Measurements from ENCODE around the gene NOS1AP.
A peak's percentile ranks its signal among the peaks of the same experiment; 100 is the strongest.

The NOS1AP gene

GRCh38 chr1:162069334-162070093, at the start of gene NOS1AP:
Gene NOS1AP (plus strand): TSS chr1:162069691. CDS start chr1:162070178, 487 bp downstream.
- no peaks in the 10 kb centered on the region for H3K9me3 ChIP-seq (ENCODE audit: low read length)
- H3K36me3 ChIP-seq (ENCODE audit: insufficient read depth, low read length) = no peaks in the 10 kb centered on the region
- no peaks in the 10 kb centered on the region for H3K27me3 ChIP-seq (ENCODE audit: control insufficient read depth in 1 of 2, insufficient read depth in 2 of 2, low read length in 2 of 2)
- peak within 1 kb of the TSS; percentile 64 for H3K27ac ChIP-seq (ENCODE audit: low read depth, low read length)
- peak within 1 kb of the TSS; percentile 19 for H3K9ac ChIP-seq (ENCODE audit: low read length)
- peaks cover 18% of the 10 kb centered on the region for H3K4me1 ChIP-seq (ENCODE audit: insufficient read depth, low read length)
- H3K4me3 ChIP-seq (ENCODE audit: low read depth in 1 of 2, low read length in 2 of 2) = peak within 1 kb of the TSS; percentile 55 to 72

DNA sequence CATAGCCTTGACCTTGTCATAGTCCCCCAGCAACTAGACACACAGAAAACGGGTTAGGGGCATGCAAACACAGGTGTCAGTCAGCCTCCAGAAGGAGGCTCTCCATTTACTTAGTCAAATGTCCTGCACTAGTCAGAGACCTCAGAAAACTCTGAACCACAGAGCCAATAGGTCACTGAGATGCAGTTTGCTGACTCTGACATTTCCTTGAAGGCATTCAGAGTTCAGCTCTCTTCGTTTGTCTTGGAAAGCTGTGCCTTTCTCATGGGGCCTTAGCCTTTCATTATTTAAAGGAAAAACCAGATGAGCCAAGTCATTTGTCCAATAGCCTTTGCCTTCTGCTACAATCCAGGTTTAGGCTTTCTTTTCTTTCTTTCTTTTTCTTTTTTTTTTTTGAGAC, 49.3 kb upstream of the NOS1AP start:
- no peaks in the 10 kb centered on the region for H3K9me3 ChIP-seq (ENCODE audit: low read length)
- H3K4me1 ChIP-seq (ENCODE audit: insufficient read depth, low read length) = peaks cover 37% of the 10 kb centered on the region
- H3K27me3 ChIP-seq (ENCODE audit: control insufficient read depth in 1 of 2, insufficient read depth in 2 of 2, low read length in 2 of 2) = no peaks in the 10 kb centered on the region
- H3K4me3 ChIP-seq (ENCODE audit: low read depth in 1 of 2, low read length in 2 of 2) = no peak overlapping the region
- peaks cover 19% of the 10 kb centered on the region for H3K36me3 ChIP-seq (ENCODE audit: insufficient read depth, low read length)
- no peak overlapping the region for H3K27ac ChIP-seq (ENCODE audit: low read depth, low read length)
- no peak overlapping the region for H3K9ac ChIP-seq (ENCODE audit: low read length)

DNA sequence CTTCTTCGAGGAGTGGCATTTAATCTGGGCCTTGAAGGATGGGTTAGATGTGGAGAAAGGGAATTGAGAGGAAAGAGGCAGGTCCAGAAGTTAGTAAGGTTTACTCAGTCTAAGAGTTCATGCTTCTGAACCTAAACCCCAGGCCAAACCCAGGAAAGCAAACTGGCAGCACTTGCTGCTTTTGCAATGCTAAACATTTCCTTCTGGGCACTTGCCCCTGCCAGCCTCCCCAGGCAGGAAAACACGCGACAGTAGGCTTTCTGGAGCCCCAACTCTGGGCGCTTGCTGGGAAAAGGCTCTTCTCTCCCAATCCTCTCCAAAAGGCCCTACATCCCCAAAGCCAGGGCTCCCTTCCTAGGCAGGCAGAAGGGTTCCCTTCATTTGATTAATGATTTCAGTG, 48.4 kb upstream of the NOS1AP start:
- Histone ChIP-seq H3K36me3 (ENCODE audit: insufficient read depth, low read length) (peaks cover 19% of the 10 kb centered on the region), H3K9me3 (ENCODE audit: low read length) (no peaks in the 10 kb centered on the region), H3K9ac (ENCODE audit: low read length) (no peak overlapping the region), H3K27me3 (ENCODE audit: control insufficient read depth in 1 of 2, insufficient read depth in 2 of 2, low read length in 2 of 2) (no peaks in the 10 kb centered on the region), H3K27ac (ENCODE audit: low read depth, low read length) (peak overlapping the region; percentile 52), H3K4me1 (ENCODE audit: insufficient read depth, low read length) (peaks cover 37% of the 10 kb centered on the region), H3K4me3 (ENCODE audit: low read depth in 1 of 2, low read length in 2 of 2) (no peak overlapping the region)

- Histone ChIP-seq H3K4me3 (ENCODE audit: low read depth in 1 of 2, low read length in 2 of 2) (peak overlapping the region; percentile 70 to 87), H3K36me3 (ENCODE audit: insufficient read depth, low read length) (peaks cover 7% of the 10 kb centered on the region), H3K4me1 (ENCODE audit: insufficient read depth, low read length) (peaks cover 37% of the 10 kb centered on the region), H3K27ac (ENCODE audit: low read depth, low read length) (peak overlapping the region; percentile 84), H3K9ac (ENCODE audit: low read length) (peak overlapping the region; percentile 41), H3K27me3 (ENCODE audit: control insufficient read depth in 1 of 2, insufficient read depth in 2 of 2, low read length in 2 of 2) (no peaks in the 10 kb centered on the region), H3K9me3 (ENCODE audit: low read length) (no peaks in the 10 kb centered on the region)
Observed at GRCh38 chr1:162022626-162023025, 46.9 kb upstream of the NOS1AP start.

DNA sequence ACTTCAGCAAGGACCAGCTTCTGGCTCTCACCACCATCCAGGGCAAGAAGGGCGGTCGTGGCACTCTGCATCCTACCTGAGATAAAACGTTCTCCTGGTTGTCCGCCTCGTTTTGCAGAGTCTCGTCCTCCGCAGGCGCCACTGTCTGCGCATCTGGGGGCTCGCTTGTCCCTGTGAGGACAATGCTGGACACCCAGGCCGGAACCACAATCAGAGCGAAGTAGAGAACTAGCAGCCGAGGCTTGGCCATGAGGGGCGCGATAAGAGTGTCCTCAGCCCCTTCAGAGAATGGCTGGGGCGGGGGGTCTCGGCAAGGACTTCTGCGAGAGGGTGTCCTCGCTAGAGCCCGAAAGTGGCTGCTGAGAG, 46.3 kb upstream of the NOS1AP start:
- Histone ChIP-seq H3K27me3 (ENCODE audit: control insufficient read depth in 1 of 2, insufficient read depth in 2 of 2, low read length in 2 of 2) (no peaks in the 10 kb centered on the region), H3K4me3 (ENCODE audit: low read depth in 1 of 2, low read length in 2 of 2) (peak overlapping the region; percentile 70 to 87), H3K9me3 (ENCODE audit: low read length) (no peaks in the 10 kb centered on the region), H3K27ac (ENCODE audit: low read depth, low read length) (peak overlapping the region; percentile 84), H3K4me1 (ENCODE audit: insufficient read depth, low read length) (peaks cover 37% of the 10 kb centered on the region), H3K36me3 (ENCODE audit: insufficient read depth, low read length) (peaks cover 6% of the 10 kb centered on the region), H3K9ac (ENCODE audit: low read length) (peak overlapping the region; percentile 41)

DNA sequence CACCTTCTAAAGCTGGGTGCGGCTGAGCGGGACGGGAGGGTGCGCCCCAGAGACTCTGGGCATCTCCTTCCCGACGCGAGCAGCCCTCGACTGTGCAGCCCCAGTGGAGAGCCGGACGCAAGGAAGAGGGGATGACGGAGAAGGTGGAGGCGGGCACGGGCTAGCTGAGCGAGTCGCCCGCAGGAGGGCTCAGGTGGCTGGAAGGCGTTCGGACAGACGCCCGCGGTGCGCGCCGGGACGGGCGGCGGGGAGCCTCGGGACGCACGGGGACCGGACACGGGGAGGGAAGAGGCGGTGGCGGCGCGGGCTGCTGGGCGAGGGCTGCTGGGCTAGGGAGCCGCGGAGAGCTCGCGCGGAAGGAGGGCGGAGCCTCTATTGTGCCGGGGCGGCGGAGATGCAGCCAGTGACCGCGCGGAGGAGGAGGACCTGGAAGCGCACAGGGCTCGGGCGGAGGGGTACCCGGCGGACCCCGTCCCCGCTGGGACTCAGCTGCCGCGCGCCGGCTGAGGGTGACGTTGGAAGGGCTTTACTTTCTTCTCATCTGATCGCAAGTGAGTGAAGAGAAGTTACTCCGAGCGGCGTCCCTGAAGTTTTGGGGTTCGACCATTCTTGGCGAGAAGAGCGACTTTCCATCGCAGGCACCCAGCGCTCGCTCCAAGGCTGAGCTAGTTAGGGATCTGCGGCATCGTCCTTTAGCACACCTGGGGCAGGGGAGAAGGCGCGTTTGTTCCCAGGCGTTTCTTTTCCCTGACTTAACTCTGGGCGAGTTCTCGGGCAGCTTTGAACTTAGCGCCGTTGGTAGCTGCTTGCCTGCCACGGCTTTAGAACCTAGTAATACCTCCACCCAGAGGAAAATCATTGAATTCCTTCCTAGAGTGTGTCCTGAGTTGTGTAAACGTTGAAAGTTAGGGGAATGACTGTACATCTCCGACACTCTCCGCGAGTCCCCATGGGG, 45.7 kb upstream of the NOS1AP start, which contains the start of gene OLFML2B:
Gene OLFML2B, minus strand, starts transcription at position 323 of the 955 bp plus-strand sequence. CDS start 439 bp downstream, outside the sequence.
- Histone ChIP-seq H3K27ac (ENCODE audit: low read depth, low read length) (peak within 1 kb of the TSS; percentile 84), H3K4me1 (ENCODE audit: insufficient read depth, low read length) (peaks cover 35% of the 10 kb centered on the region), H3K9me3 (ENCODE audit: low read length) (no peaks in the 10 kb centered on the region), H3K4me3 (ENCODE audit: low read depth in 1 of 2, low read length in 2 of 2) (peak within 1 kb of the TSS; percentile 70 to 87), H3K36me3 (ENCODE audit: insufficient read depth, low read length) (peaks cover 6% of the 10 kb centered on the region), H3K27me3 (ENCODE audit: control insufficient read depth in 1 of 2, insufficient read depth in 2 of 2, low read length in 2 of 2) (no peaks in the 10 kb centered on the region), H3K9ac (ENCODE audit: low read length) (peak within 1 kb of the TSS; percentile 54)

- no peaks in the 10 kb centered on the region for H3K9me3 ChIP-seq (ENCODE audit: low read length)
- no peak overlapping the region for H3K9ac ChIP-seq (ENCODE audit: low read length)
- H3K4me3 ChIP-seq (ENCODE audit: low read depth in 1 of 2, low read length in 2 of 2) = no peak overlapping the region
- no peaks in the 10 kb centered on the region for H3K27me3 ChIP-seq (ENCODE audit: control insufficient read depth in 1 of 2, insufficient read depth in 2 of 2, low read length in 2 of 2)
- H3K36me3 ChIP-seq (ENCODE audit: insufficient read depth, low read length) = no peaks in the 10 kb centered on the region
- peaks cover 25% of the 10 kb centered on the region for H3K4me1 ChIP-seq (ENCODE audit: insufficient read depth, low read length)
- H3K27ac ChIP-seq (ENCODE audit: low read depth, low read length) = no peak overlapping the region
Observed at GRCh38 chr1:162025541-162025940, 44.0 kb upstream of the NOS1AP start.

DNA sequence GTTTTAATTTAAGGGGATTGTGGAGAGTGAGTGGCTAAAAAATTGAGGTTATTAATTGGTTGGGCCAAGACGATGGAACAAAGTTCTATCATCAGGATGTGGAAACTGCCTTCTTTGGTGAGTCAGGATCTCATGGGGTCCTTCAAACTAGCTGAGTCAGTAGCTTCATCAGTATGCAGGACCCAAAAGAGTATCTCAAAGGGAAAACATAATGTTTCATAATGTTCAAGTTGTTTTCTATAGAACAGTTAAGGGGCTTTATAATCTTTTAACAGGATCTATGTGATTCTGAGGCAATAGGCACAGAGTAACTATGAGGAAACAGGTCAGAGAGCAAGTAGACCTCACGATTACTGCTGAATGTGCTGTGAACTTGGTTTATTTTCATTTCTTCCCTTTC, 42.6 kb upstream of the NOS1AP start:
- no peaks in the 10 kb centered on the region for H3K36me3 ChIP-seq (ENCODE audit: insufficient read depth, low read length)
- H3K4me3 ChIP-seq (ENCODE audit: low read depth in 1 of 2, low read length in 2 of 2) = no peak overlapping the region
- H3K4me1 ChIP-seq (ENCODE audit: insufficient read depth, low read length) = peaks cover 13% of the 10 kb centered on the region
- no peaks in the 10 kb centered on the region for H3K9me3 ChIP-seq (ENCODE audit: low read length)
- no peaks in the 10 kb centered on the region for H3K27me3 ChIP-seq (ENCODE audit: control insufficient read depth in 1 of 2, insufficient read depth in 2 of 2, low read length in 2 of 2)
- no peak overlapping the region for H3K9ac ChIP-seq (ENCODE audit: low read length)
- no peak overlapping the region for H3K27ac ChIP-seq (ENCODE audit: low read depth, low read length)

DNA sequence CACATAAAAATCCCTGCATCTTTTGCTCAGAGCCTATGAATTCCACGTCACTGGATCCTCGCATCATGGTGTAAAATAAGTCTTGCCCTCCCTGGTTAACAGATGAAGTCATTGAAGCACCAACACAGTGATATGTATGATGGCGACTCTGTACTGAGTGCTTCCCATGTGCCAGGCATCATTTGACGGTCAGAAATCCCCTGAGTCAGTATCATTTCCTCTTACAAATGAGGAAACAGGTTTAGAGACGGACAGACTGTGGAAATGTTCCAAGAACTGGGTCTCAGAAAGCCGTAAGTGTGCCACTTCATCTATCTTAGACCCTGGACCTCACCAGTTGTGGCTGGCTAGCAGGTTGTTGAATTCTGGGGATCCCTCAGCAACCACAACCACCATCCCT, 40.8 kb upstream of the NOS1AP start:
- Histone ChIP-seq H3K36me3 (ENCODE audit: insufficient read depth, low read length) (no peaks in the 10 kb centered on the region), H3K4me1 (ENCODE audit: insufficient read depth, low read length) (peaks cover 6% of the 10 kb centered on the region), H3K4me3 (ENCODE audit: low read depth in 1 of 2, low read length in 2 of 2) (no peak overlapping the region), H3K9me3 (ENCODE audit: low read length) (no peaks in the 10 kb centered on the region), H3K27ac (ENCODE audit: low read depth, low read length) (no peak overlapping the region), H3K9ac (ENCODE audit: low read length) (no peak overlapping the region), H3K27me3 (ENCODE audit: control insufficient read depth in 1 of 2, insufficient read depth in 2 of 2, low read length in 2 of 2) (no peaks in the 10 kb centered on the region)

DNA sequence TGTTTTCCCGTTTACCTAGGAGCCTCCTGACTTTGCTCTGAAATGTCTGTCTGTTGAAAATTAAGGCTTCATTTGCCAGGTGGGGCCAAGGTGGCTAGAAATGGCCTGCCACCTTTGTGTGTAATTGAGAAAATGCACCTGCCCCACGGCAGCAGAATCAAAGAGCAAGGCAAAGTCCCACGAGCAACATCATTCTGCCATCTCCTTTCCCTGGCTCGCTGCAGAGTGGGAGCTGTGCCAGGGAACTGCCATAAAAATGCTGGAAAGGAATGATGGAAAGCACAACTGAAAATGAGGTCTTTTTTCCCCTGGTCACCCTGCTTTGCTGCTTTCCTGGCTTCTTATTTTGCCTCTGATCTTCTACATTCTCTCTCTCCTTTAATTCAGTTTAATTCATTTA, 40.3 kb upstream of the NOS1AP start:
- H3K9ac ChIP-seq (ENCODE audit: low read length) = no peak overlapping the region
- H3K27ac ChIP-seq (ENCODE audit: low read depth, low read length) = no peak overlapping the region
- peaks cover 10% of the 10 kb centered on the region for H3K4me1 ChIP-seq (ENCODE audit: insufficient read depth, low read length)
- H3K36me3 ChIP-seq (ENCODE audit: insufficient read depth, low read length) = no peaks in the 10 kb centered on the region
- no peak overlapping the region for H3K4me3 ChIP-seq (ENCODE audit: low read depth in 1 of 2, low read length in 2 of 2)
- H3K9me3 ChIP-seq (ENCODE audit: low read length) = no peaks in the 10 kb centered on the region
- H3K27me3 ChIP-seq (ENCODE audit: control insufficient read depth in 1 of 2, insufficient read depth in 2 of 2, low read length in 2 of 2) = no peaks in the 10 kb centered on the region

DNA sequence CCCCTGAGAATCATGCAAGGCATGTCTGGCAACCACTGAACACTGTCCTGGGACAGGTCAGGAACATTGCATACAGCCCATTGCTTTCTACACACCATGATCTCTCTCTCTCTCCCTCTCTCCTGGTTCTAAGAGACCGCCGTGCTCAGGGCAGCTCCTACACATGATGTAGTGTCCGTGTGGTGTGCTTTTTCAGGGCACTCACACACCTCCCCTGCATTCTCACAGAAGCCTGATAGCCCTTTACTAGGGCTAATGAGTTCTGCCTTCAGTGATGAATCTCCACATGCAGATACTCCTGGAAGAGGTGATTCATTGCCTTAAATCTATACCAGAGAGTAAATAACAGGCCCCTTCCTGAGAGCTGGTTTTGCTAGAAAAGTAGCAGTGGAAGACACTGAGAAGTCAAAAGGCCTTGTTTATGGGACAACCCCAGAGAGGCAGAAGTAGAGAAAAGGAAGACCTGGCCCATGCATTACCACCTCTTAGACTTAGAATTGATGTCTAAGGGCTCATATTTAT, 38.7 kb upstream of the NOS1AP start:
- H3K4me3 ChIP-seq (ENCODE audit: low read depth in 1 of 2, low read length in 2 of 2) = no peak overlapping the region
- H3K4me1 ChIP-seq (ENCODE audit: insufficient read depth, low read length) = peaks cover 10% of the 10 kb centered on the region
- no peaks in the 10 kb centered on the region for H3K36me3 ChIP-seq (ENCODE audit: insufficient read depth, low read length)
- H3K27me3 ChIP-seq (ENCODE audit: control insufficient read depth in 1 of 2, insufficient read depth in 2 of 2, low read length in 2 of 2) = no peaks in the 10 kb centered on the region
- H3K9me3 ChIP-seq (ENCODE audit: low read length) = no peaks in the 10 kb centered on the region
- H3K9ac ChIP-seq (ENCODE audit: low read length) = no peak overlapping the region
- no peak overlapping the region for H3K27ac ChIP-seq (ENCODE audit: low read depth, low read length)
